Lung microvascular endothelial cell (primary cell): Measurements from ENCODE around the gene KLHL26. TPM values are rescaled to one million over a fixed set of nuclear protein-coding genes. Genes with fewer than 3 reads are reported as not detected.
"Not testable (repeated sequence)": the region's sequence is repeated elsewhere in the genome, so short reads cannot be mapped to it uniquely, and the experiment has no call there.

Experiments used
- DNase-seq, 2 donors: peaks; one replicate each; pipeline versions ENCODE4 v3.0.0 to v3.0.0-alpha.2; 2010; ENCODE audit warnings: low read depth in 2 of 2
- total RNA-seq: library from RNA; depleted of rRNA; stranded (reverse); fragments of >200 nt; gene quantifications from 2 replicates; pipeline ENCODE4 v1.2.1, GENCODE V29; 2014

Gene KLHL26
- total RNA-seq, 1 donor from 2014 or later, result 1.2 TPM

GRCh38 chr19:18665771-18666202 lies 29.0 kb downstream of the KLHL26 start:
- DNase-seq, result no peak

GRCh38 chr19:18666317-18666716 lies 29.5 kb downstream of the KLHL26 start:
- no peak for DNase-seq

- no peak for DNase-seq
Observed at GRCh38 chr19:18666784-18667183, 30.0 kb downstream of the KLHL26 start.

- DNase-seq, result no peak
Observed at GRCh38 chr19:18667531-18668251, 30.9 kb downstream of the KLHL26 start.

- DNase-seq, result no peak
Observed at GRCh38 chr19:18668252-18668631, 31.4 kb downstream of the KLHL26 start.

- DNase-seq, result no peak
Observed at GRCh38 chr19:18668744-18669523, 32.1 kb downstream of the KLHL26 start.

GRCh38 chr19:18669524-18669817 lies 32.6 kb downstream of the KLHL26 start:
- no peak for DNase-seq

GRCh38 chr19:18669883-18670282 lies 33.1 kb downstream of the KLHL26 start:
- DNase-seq, result no peak

GRCh38 chr19:18670312-18670711 lies 33.5 kb downstream of the KLHL26 start:
- no peak for DNase-seq

- no peak for DNase-seq
Observed at GRCh38 chr19:18671303-18672043, 34.6 kb downstream of the KLHL26 start.

GRCh38 chr19:18672044-18672451 lies 35.2 kb downstream of the KLHL26 start:
- DNase-seq, result no peak

- DNase-seq, result peak; percentile 27 to 52
Observed at GRCh38 chr19:18672606-18673337, 35.9 kb downstream of the KLHL26 start.

GRCh38 chr19:18674616-18675015 lies 37.8 kb downstream of the KLHL26 start:
- no peak for DNase-seq

GRCh38 chr19:18675779-18676178 lies 39.0 kb downstream of the KLHL26 start:
- peak; percentile 40 to 45 for DNase-seq

GRCh38 chr19:18676692-18677091 lies 39.9 kb downstream of the KLHL26 start:
- no peak for DNase-seq

- no peak for DNase-seq
Observed at GRCh38 chr19:18677156-18677555, 40.3 kb downstream of the KLHL26 start.

- not testable (repeated sequence) for DNase-seq
Observed at GRCh38 chr19:18680148-18680547, 43.3 kb downstream of the KLHL26 start.

- no peak for DNase-seq
Observed at GRCh38 chr19:18682807-18683108, 45.9 kb downstream of the KLHL26 start.

- peak; percentile 88 to 93 for DNase-seq
Observed at GRCh38 chr19:18683109-18683957, 46.5 kb downstream of the KLHL26 start, which contains the start of gene CRTC1. Gene CRTC1 (plus strand): TSS chr19:18683680. CDS start chr19:18683703, 23 bp downstream.

GRCh38 chr19:18683958-18684641 lies 47.3 kb downstream of the KLHL26 start:
- no peak for DNase-seq
